Left lung (tissue), 10 donors: ENCODE results near the gene BZW2. TPM values are rescaled to one million over a fixed set of nuclear protein-coding genes. Genes with fewer than 3 reads are reported as not detected.

Experiments used
- ATAC-seq: fragments of 200-7000 bp; cut with Tn5 transposase; one replicate; pipeline ENCODE4 v1.9.1; 2020; ENCODE audit warnings: moderate library complexity
- DNase-seq, 4 donors: peaks; one replicate each; pipeline ENCODE4 v3.0.0-alpha.2; 2013 to 2020
- H3K27ac ChIP-seq, 2 donors: fragments of 200-600 bp; sonication (generic) in 1 of 2; one replicate each; pipeline versions ENCODE4 v1.5.0 to v1.8.0; 2020 to 2021
- H3K27me3 ChIP-seq, 2 donors: fragments of 200-600 bp; sonication (generic) in 1 of 2; one replicate each; pipeline versions ENCODE4 v1.5.0 to v1.8.0; 2020 to 2021
- H3K36me3 ChIP-seq, 2 donors: fragments of 200-600 bp; sonication (generic) in 1 of 2; one replicate each; pipeline versions ENCODE4 v1.5.0 to v1.8.0; 2020 to 2021
- H3K4me1 ChIP-seq, 2 donors: fragments of 200-600 bp; one replicate each; pipeline ENCODE4 v1.8.0; 2021
- H3K4me3 ChIP-seq, 2 donors: fragments of 200-600 bp; sonication (generic) in 1 of 2; one replicate each; pipeline versions ENCODE4 v1.5.0 to v1.8.0; 2020 to 2021; ENCODE audit warnings: mild to moderate bottlenecking in 1 of 2
- H3K9me3 ChIP-seq, 2 donors: fragments of 200-600 bp; sonication (generic) in 1 of 2; one replicate each; pipeline versions ENCODE4 v1.5.0 to v1.8.0; 2020 to 2021
- CTCF ChIP-seq, 2 donors: fragments of 200-600 bp; sonication (generic) in 1 of 2; IDR thresholded peaks; one replicate each; pipeline versions ENCODE4 v1.5.0 to v1.8.0; 2021; ENCODE audit warnings: antibody characterized with exemption in 2 of 2
- intact Hi-C, 2 donors: fragments of 100-400 bp; cut with DNase I; formaldehyde crosslinking; loops; one replicate each; pipeline versions ENCODE4 v1.11.2 to v1.14.2; 2022
- polyA plus RNA-seq, 6 donors: library from polyadenylated mRNA; unstranded; fragments of 120-200 nt; gene quantifications; one replicate each; pipeline ENCODE4 v1.2.1, GENCODE V29; 2013; ENCODE audit not compliant: insufficient read length in 6 of 6
- total RNA-seq, 2 donors: library from RNA; stranded (reverse); fragmentation: NEBNext Ultra II Directional; extraction: Animal tissue kit (Norgen Biotek cat#: 25700); gene quantifications; one replicate each; pipeline ENCODE4 v1.2.1, GENCODE V29; 2021
- donor health status: DM: no; HTN: yes; CAD: no.
- donor health status: DM: no; HTN: no; CAD: no.

BZW2 gene
- total and polyA plus RNA-seq, 8 donors: 39.7 to 88.9 (median 77.3) TPM

- Histone ChIP-seq H3K4me3 (no peak overlapping the region), H3K36me3 (peaks cover 0 to 4% of the 10 kb centered on the region in 2 donors), H3K9me3 (no peaks in the 10 kb centered on the region), H3K4me1 (peaks cover 0 to 11% of the 10 kb centered on the region in 2 donors), H3K27ac (no peak overlapping the region), H3K27me3 (no peaks in the 10 kb centered on the region)
- intact Hi-C loops: no loop called here
- ATAC-seq: peak; percentile 90
- TF ChIP-seq CTCF (IDR thresholded peaks at IDR 0.05): no peak
- no peak for DNase-seq
These were observed 14.9 kb downstream of the BZW2 start for GRCh38 chr7:16660702-16661464.

GRCh38 chr7:16661924-16662323, 15.9 kb downstream of the BZW2 start:
- no peak overlapping the region for H3K27ac ChIP-seq
- DNase-seq: no peak

GRCh38 chr7:16667355-16667754, 21.4 kb downstream of the BZW2 start:
- Histone ChIP-seq H3K4me1 (peaks cover 12 to 21% of the 10 kb centered on the region in 2 donors), H3K27ac (peak overlapping the region; percentile 46 to 90), H3K9me3 (no peaks in the 10 kb centered on the region)

More at GRCh38 chr7:16661924-16662323, 15.9 kb downstream of the BZW2 start:
- Histone ChIP-seq H3K27me3 (no peaks in the 10 kb centered on the region), H3K36me3 (peaks cover 0 to 14% of the 10 kb centered on the region in 2 donors), H3K9me3 (no peaks in the 10 kb centered on the region), H3K4me1 (peaks cover 0 to 11% of the 10 kb centered on the region in 2 donors), H3K4me3 (no peak overlapping the region)
- TF ChIP-seq CTCF (IDR thresholded peaks at IDR 0.05): no peak
- ATAC-seq: no peak
- intact Hi-C loops: no loop called here

GRCh38 chr7:16668049-16668858, 22.3 kb downstream of the BZW2 start:
- DNase-seq (peak; percentile 26 to 85 (median 66)), ATAC-seq (peak; percentile 95)
- no peak for TF ChIP-seq CTCF (IDR thresholded peaks at IDR 0.05)
- peak overlapping the region; percentile 46 to 90 for H3K27ac ChIP-seq
- peaks cover 12 to 21% of the 10 kb centered on the region in 2 donors for H3K4me1 ChIP-seq
- intact Hi-C loops: no loop called here
- H3K27me3 ChIP-seq: no peaks in the 10 kb centered on the region
- no peaks in the 10 kb centered on the region for H3K9me3 ChIP-seq
- no peak overlapping the region for H3K4me3 ChIP-seq
- peaks cover 0 to 20% of the 10 kb centered on the region in 2 donors for H3K36me3 ChIP-seq

More at GRCh38 chr7:16667355-16667754, 21.4 kb downstream of the BZW2 start:
- intact Hi-C loops: no loop called here
- H3K4me3 ChIP-seq: no peak overlapping the region
- no peak for TF ChIP-seq CTCF (IDR thresholded peaks at IDR 0.05)
- H3K27me3 ChIP-seq: no peaks in the 10 kb centered on the region
- DNase-seq: no peak
- ATAC-seq: no peak
- peaks cover 0 to 20% of the 10 kb centered on the region in 2 donors for H3K36me3 ChIP-seq

- H3K27me3 ChIP-seq: no peaks in the 10 kb centered on the region
- H3K9me3 ChIP-seq: no peaks in the 10 kb centered on the region
- ATAC-seq (peak; percentile 37), DNase-seq (no peak)
- intact Hi-C loops: no loop called here
- peak overlapping the region; percentile 46 to 90 for H3K27ac ChIP-seq
- H3K4me3 ChIP-seq: no peak overlapping the region
- no peak for TF ChIP-seq CTCF (IDR thresholded peaks at IDR 0.05)
- H3K36me3 ChIP-seq: peaks cover 0 to 21% of the 10 kb centered on the region in 2 donors
- peaks cover 12 to 21% of the 10 kb centered on the region in 2 donors for H3K4me1 ChIP-seq
These were observed 23.0 kb downstream of the BZW2 start for GRCh38 chr7:16668978-16669377.
